Fibroblast of mammary gland (primary cell): ENCODE data around the gene APOL5.

Source experiments
- DNase-seq: peaks from one replicate; pipeline ENCODE4 v3.0.0-alpha.2; 2010; ENCODE audit warnings: low read depth
- H3K4me3 ChIP-seq: 2 replicates; pipeline ENCODE4 v1.5.1; 2011; ENCODE audit warnings: low read depth, mild to moderate bottlenecking, low read length, moderate library complexity; ENCODE audit not compliant: control insufficient read depth
- TF ChIP-seq, protein P1 (sequence below): conservative IDR thresholded peaks from 2 replicates; pipeline ENCODE4 v1.5.1; 2011; ENCODE audit warnings: low read depth, low read length, inconsistent platforms; ENCODE audit not compliant: control insufficient read depth, insufficient read depth

Gene APOL5

DNA sequence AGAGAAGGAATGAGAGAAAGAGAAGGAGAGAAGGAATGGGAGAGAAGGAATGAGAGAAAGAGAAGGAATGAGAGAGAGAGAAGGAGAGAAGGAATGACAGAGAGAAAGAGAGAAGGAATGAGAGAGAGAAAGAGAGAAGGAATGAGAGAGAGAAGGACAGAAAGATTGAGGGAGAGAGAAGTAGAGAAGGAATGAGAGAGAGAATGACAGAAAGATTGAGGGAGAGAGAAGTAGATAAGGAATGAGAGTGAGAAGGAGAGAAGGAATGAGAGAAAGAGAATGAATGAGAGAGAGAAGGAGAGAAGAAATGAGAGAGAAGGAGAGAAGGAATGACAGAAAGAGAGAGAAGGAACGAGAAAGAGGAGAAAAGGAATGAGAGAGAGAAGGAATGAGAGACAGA, 34.1 kb upstream of the APOL5 start:
- TF ChIP-seq, protein P1, sequence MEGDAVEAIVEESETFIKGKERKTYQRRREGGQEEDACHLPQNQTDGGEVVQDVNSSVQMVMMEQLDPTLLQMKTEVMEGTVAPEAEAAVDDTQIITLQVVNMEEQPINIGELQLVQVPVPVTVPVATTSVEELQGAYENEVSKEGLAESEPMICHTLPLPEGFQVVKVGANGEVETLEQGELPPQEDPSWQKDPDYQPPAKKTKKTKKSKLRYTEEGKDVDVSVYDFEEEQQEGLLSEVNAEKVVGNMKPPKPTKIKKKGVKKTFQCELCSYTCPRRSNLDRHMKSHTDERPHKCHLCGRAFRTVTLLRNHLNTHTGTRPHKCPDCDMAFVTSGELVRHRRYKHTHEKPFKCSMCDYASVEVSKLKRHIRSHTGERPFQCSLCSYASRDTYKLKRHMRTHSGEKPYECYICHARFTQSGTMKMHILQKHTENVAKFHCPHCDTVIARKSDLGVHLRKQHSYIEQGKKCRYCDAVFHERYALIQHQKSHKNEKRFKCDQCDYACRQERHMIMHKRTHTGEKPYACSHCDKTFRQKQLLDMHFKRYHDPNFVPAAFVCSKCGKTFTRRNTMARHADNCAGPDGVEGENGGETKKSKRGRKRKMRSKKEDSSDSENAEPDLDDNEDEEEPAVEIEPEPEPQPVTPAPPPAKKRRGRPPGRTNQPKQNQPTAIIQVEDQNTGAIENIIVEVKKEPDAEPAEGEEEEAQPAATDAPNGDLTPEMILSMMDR, result no peak
- no peak overlapping the region for H3K4me3 ChIP-seq
- DNase-seq, result no peak

DNA sequence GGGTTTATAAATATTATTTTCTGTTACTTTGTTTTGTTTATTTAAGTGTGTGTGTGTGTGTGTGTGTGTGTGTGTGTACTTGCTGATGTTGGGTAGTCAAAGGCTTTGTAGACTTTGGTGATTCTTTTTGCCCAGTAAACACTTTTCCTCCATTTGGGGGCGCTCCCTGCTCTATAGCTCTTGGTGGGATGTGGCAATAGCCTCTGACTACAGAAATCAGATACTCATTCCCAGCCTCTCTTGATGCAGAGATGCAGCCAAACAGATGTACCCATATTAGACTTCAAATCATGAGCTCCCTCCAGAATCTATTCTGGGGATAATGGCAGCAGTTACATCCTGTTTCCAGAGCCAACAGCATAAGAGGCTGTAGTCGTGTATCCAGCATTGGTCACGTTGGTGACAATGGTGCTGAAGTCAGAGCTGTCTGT, 33.4 kb upstream of the APOL5 start:
- TF ChIP-seq, protein P1, result peak; percentile 42
- no peak overlapping the region for H3K4me3 ChIP-seq
- DNase-seq, result peak; percentile 66

DNA sequence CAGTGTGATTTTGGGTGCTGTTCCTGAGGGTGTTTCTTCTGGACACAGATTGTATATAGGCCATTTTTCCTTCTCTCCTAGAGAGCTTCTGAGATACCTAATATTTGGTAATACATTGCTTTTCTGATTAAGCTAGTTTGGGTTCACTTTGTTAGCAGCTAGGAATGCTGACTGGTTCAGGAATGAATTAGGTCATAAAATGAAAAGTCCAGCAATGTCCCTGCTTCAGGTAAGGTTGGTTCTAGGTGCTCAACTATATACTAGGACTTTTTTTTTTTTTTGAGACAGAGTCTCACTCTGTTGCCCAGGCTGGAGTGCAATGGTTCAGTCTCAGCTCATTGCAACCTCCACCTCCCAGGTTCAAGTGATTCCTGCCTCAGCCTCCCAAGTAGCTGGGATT, 32.9 kb upstream of the APOL5 start:
- TF ChIP-seq, protein P1, result no peak
- no peak for DNase-seq
- no peak overlapping the region for H3K4me3 ChIP-seq

DNA sequence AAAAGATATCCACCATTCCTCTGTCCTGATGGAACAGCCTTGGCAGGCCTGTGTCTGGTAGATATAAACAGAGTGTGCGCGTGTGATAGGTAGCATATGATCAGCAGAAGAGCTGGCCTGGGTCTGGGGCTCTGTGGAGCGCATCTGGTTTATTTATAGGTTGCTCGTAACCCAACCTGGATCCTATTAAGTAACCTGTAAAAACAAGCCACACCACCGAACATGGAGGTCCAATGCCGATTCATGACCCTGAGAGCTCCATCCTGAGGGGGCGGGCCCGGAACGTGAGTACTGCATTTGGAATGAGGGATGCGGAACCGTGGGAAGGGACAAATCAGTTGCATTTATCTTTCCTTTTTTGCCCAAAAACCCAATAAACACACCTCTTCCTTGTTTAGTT, 31.9 kb upstream of the APOL5 start:
- peak; percentile 56 for DNase-seq
- H3K4me3 ChIP-seq, result no peak overlapping the region
- TF ChIP-seq, protein P1, result no peak

DNA sequence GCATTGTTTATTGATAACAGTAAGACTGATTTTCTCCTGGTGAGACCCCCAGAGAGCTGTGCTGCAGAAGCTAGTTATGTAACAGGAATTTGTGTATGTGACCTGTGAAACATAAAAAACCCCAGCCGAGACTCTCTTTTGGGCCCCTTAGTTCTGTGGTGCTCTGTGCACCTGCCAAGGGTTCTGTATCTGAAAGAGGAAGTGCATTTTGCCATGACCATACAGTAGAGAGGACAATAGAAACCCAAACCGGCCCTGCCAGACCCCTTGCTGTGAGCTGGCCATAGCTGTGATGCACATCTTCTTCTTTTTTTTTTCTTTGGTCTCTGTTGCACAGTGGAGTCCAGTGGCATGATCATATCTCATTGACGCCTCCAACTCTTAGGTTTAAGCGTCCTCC, 31.4 kb upstream of the APOL5 start:
- TF ChIP-seq, protein P1, result no peak
- DNase-seq, result no peak
- no peak overlapping the region for H3K4me3 ChIP-seq

DNA sequence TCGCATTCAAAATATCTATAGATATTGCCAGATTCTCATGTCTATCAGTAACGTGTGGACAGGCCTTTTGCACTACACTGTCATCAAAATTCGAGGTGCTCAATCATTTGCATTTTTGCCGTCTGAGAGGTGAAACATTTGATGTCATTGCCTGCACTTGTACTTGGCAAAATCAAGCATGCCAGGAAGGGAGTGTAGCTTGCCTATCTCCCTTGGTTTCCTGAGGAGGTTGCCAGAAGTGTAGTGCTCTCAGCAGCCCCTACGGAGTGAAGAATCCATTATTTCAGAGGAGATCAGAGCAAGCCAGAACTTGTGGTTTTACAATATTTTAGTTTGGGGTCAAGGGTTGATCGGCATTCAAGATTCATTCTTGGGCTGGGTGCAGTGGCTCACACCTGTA, 30.2 kb upstream of the APOL5 start:
- TF ChIP-seq, protein P1, result no peak
- no peak for DNase-seq
- H3K4me3 ChIP-seq, result no peak overlapping the region

DNA sequence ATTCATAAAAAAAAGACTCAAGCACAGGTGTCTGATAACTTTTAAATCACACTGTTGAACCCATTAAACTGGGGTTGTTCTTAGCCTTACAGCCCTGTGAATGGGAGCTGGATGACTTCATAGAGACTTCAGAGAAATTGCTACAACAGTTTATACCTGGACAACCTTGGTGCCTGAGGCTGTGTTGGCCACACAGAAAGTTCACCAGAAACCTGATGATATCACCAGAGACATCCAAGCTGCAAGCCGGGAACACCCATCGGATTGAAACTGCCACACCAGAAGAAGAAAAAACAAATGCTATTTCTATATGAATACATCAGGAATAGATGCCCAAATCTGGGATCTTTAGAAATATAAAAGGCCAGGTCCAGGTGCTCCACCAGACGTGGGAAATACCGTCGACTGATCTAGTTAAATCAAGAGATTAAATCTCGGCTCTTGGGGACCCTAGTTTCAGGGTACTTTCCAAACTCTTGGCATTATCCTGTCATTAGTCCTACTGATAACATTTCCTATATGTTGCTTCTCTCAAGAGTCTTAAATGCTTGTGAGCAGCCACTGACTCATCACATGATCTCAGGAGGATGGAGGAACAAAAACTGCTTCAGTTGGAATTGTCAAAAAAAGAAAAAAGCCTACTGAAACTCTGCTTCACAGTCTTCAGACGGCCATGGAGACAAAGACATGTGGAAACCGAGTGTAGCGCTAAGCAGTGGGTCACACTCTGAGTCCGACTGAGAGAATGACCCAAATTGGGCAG, 28.6 kb upstream of the APOL5 start:
- H3K4me3 ChIP-seq, result no peak overlapping the region
- peak; percentile 19 for DNase-seq
- TF ChIP-seq, protein P1, result no peak
